Activated CD8-positive, alpha-beta memory T cell treated with anti-CD3 and anti-CD28 coated beads, Interleukin-2, amount 50 U/mL, for 4 hours (primary cell): Measurements from ENCODE around the gene MAJIN.

Experiments
- DNase-seq: peaks from one replicate; pipeline ENCODE4 v3.0.0-alpha.2; 2020

The MAJIN gene

DNA sequence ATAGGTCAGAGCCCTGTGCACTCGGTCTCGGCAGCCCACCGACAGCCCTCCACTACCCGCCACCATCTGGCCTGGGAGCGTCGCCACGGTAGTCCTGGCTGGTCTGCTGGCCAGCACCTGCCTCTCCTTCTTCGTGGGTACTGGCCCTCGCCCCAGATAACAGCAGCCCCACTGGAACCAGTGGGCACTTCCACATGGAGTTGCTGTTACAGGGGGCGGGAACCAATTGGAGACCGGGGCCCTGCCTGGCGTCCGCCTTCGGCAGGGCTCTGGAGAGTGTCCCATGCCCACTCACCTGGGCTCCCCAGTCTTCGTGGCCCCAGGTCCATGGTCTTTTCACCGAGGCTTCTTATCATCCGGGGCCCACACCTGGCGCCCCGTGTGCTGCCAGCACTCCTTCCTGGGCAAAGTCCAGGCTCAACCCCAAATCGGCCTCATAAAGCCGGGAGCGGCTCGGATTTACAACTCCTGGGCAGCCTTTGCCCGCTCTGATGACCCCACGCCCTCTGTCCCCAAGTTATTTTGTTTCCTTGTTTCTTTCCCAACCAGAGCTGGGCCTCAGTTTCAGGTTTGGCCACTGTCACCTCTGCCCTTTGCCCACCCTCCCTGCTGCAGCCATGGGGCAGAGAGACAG, 80.6 kb downstream of the MAJIN start:
- DNase-seq: no peak

DNA sequence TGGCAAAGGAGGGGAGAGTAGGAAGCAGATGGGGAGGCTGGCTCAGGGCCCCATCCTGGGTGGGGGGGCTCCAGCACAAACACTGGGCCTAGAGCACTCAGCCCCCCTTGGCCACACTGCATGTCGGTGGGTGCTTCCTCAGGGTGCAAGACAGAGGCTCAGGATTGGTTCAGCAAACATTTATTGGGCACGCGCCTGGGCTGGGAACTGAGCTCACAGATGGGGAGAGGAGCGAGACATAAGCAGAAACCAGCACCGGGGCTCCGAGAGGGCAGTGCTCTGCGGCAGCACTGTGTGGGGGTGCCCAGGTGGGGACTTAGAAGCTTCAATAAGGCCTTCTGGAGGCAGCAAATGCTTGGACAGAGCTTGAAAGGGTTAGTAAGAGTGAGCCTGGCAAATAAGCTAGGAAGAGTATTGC, 81.4 kb downstream of the MAJIN start:
- no peak for DNase-seq

GRCh38 chr11:64888729-64889511, 83.0 kb downstream of the MAJIN start:
- no peak for DNase-seq

DNA sequence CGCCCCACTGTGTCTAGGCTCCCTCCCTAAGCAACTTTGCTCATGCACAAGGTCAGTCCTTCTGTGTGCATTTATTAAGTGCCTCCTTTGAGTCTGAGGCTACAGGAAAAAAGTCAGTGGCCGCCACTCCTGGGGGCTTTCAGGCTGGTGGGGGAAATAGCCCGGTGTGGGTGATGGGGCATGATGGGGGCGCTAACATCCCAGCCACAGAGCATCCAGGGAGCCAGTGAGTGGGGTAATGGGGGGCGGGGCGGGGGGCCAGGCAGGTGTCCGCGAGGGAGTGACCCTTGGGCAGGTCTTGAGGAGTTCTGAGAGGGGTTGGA, 83.5 kb downstream of the MAJIN start:
- DNase-seq: no peak
